HCT116 (cell line): ENCODE measurements around the gene PWWP3B. TPM values are rescaled to one million over a fixed set of nuclear protein-coding genes. Genes with fewer than 3 reads are reported as not detected.

Source experiments
- CBX3 ChIP-seq: IDR thresholded peaks from 2 replicates; pipeline ENCODE4 v1.6.1; 2012; ENCODE audit warnings: low read depth
- EGR1 ChIP-seq: IDR thresholded peaks from 2 replicates; pipeline ENCODE4 v1.6.1; 2012; ENCODE audit warnings: low read depth
- ELF1 ChIP-seq: IDR thresholded peaks from 2 replicates; pipeline ENCODE4 v1.6.1; 2012; ENCODE audit warnings: low read depth, borderline replicate concordance
- EZH2 ChIP-seq: fragments of 200-600 bp; sonication (generic); IDR thresholded peaks from 2 replicates; pipeline ENCODE4 v1.6.1; 2017; ENCODE audit warnings: antibody characterized with exemption, mixed run types
- FOSL1 ChIP-seq: IDR thresholded peaks from 2 replicates; pipeline ENCODE4 v1.6.1; 2012; ENCODE audit warnings: low read depth
- JUND ChIP-seq: IDR thresholded peaks from 2 replicates; pipeline ENCODE4 v1.6.1; 2012
- MAX ChIP-seq: IDR thresholded peaks from 2 replicates; pipeline ENCODE4 v1.6.1; 2012
- POLR2AphosphoS5 ChIP-seq: IDR thresholded peaks from 2 replicates; pipeline ENCODE4 v1.6.1; 2011; ENCODE audit warnings: mild to moderate bottlenecking, low read depth, low read length, moderate library complexity
- RAD21 ChIP-seq: IDR thresholded peaks from 2 replicates; pipeline ENCODE4 v1.6.1; 2012; ENCODE audit warnings: low read depth, mild to moderate bottlenecking
- SP1 ChIP-seq: IDR thresholded peaks from 2 replicates; pipeline ENCODE4 v1.6.1; 2012; ENCODE audit warnings: low read depth
- SRF ChIP-seq: IDR thresholded peaks from 2 replicates; pipeline ENCODE4 v1.6.1; 2012; ENCODE audit warnings: low read depth
- TCF7L2 ChIP-seq: IDR thresholded peaks from 2 replicates; pipeline ENCODE4 v1.7.0; 2011; ENCODE audit warnings: borderline replicate concordance, inconsistent platforms; ENCODE audit not compliant: insufficient read depth, insufficient read length; ENCODE audit errors: extremely low read depth
- ZBTB33 ChIP-seq: IDR thresholded peaks from 2 replicates; pipeline ENCODE4 v1.6.1; 2011; ENCODE audit warnings: mild to moderate bottlenecking, low read length, moderate library complexity; ENCODE audit not compliant: insufficient replicate concordance; ENCODE audit errors: extremely low read depth
- ZFX ChIP-seq: fragments of 450-650 bp; IDR thresholded peaks from 2 replicates; pipeline ENCODE4 v1.6.1; 2017
- total RNA-seq: library from RNA; stranded (reverse); gene quantifications from one replicate; pipeline ENCODE4 v1.2.1, GENCODE V29; 2021; ENCODE audit not compliant: unreplicated experiment

The PWWP3B gene
- total RNA-seq, 1 experiment from 2014 or later, result 3.4 TPM

GRCh38 chrX:106208154-106208553 is 40.0 kb downstream of the PWWP3B start (continued):
- TF ChIP-seq ZBTB33 (no peak), TCF7L2 (no peak), MAX (no peak), FOSL1 (no peak), ZFX (no peak), SP1 (no peak), CBX3 (no peak), RAD21 (no peak), JUND (no peak), EGR1 (no peak), SRF (no peak), EZH2 (no peak), ELF1 (no peak), POLR2AphosphoS5 (no peak)

Other genes with a start within 250 kb of the PWWP3B start
- not detected for gene SERPINA7, start 129.6 kb upstream of the PWWP3B start, total RNA-seq